PC-9 (cell line): Measurements from ENCODE around the gene PIWIL4.

Source experiments
- EZH2 ChIP-seq: fragments of 200-600 bp; sonication (generic); IDR thresholded peaks from 2 replicates; pipeline ENCODE4 v1.8.0; 2017; ENCODE audit warnings: antibody characterized with exemption, low read depth
- TF ChIP-seq, protein P1 (sequence below): fragments of 200-600 bp; sonication (generic); conservative IDR thresholded peaks from 2 replicates; pipeline ENCODE4 v1.6.1; 2017; ENCODE audit warnings: mixed run types, antibody characterized with exemption, mild to moderate bottlenecking, moderate library complexity

DNA sequence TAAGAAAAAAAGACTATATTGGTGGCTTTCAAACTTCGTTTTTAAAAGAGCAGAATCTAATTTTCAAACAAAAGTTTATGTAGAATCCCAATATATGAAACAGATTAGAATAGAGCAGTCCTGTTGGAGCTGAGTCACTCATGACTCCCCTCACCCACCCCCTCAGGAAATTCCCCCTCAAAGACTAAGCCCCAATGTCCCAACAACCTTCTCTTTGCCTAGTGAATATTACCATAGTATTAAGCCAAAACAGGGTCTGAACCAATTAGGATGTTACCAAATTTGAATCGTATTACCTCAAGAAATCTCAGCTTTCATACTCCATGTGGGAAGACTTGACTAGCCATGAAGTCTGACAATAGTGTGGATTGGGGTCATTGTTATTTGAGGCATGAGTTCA, 7.8 kb upstream of the PIWIL4 start:
- TF ChIP-seq EZH2: no peak
- TF ChIP-seq, protein P1, sequence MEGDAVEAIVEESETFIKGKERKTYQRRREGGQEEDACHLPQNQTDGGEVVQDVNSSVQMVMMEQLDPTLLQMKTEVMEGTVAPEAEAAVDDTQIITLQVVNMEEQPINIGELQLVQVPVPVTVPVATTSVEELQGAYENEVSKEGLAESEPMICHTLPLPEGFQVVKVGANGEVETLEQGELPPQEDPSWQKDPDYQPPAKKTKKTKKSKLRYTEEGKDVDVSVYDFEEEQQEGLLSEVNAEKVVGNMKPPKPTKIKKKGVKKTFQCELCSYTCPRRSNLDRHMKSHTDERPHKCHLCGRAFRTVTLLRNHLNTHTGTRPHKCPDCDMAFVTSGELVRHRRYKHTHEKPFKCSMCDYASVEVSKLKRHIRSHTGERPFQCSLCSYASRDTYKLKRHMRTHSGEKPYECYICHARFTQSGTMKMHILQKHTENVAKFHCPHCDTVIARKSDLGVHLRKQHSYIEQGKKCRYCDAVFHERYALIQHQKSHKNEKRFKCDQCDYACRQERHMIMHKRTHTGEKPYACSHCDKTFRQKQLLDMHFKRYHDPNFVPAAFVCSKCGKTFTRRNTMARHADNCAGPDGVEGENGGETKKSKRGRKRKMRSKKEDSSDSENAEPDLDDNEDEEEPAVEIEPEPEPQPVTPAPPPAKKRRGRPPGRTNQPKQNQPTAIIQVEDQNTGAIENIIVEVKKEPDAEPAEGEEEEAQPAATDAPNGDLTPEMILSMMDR: no peak
